Loucy (cell line): ENCODE results near the gene SLC6A12.
"Not testable (repeated sequence)": the region's sequence is repeated elsewhere in the genome, so short reads cannot be mapped to it uniquely, and the experiment has no call there.

ENCODE experiments used
- H2AFZ ChIP-seq: fragments of 200-600 bp; sonication (generic); 2 replicates; pipeline ENCODE4 v1.6.0; 2016; ENCODE audit warnings: antibody characterized with exemption, mild to moderate bottlenecking, low read length, moderate library complexity
- H3F3A ChIP-seq: fragments of 200-600 bp; 2 replicates; pipeline ENCODE4 v1.6.0; 2016; ENCODE audit warnings: antibody characterized with exemption, low read depth, mild to moderate bottlenecking
- H3K27me3 ChIP-seq: fragments of 200-600 bp; sonication (generic); 2 replicates; pipeline ENCODE4 v1.6.1; 2014; ENCODE audit warnings: low read length, mild to moderate bottlenecking; ENCODE audit not compliant: insufficient read depth, poor library complexity, severe bottlenecking
- H3K36me3 ChIP-seq: fragments of 200-600 bp; sonication (generic); 2 replicates; pipeline ENCODE4 v1.6.1; 2016; ENCODE audit warnings: low read length; ENCODE audit not compliant: insufficient read depth
- H3K4me1 ChIP-seq: fragments of 200-600 bp; sonication (generic); 2 replicates; pipeline ENCODE4 v1.5.1; 2014; ENCODE audit warnings: low read length, mild to moderate bottlenecking; ENCODE audit not compliant: insufficient read depth, poor library complexity, severe bottlenecking
- H3K4me2 ChIP-seq: fragments of 200-600 bp; sonication (generic); 2 replicates; pipeline ENCODE4 v1.6.0; 2014; ENCODE audit warnings: antibody characterized with exemption, low read length, low read depth, mild to moderate bottlenecking; ENCODE audit not compliant: poor library complexity, severe bottlenecking
- H3K4me3 ChIP-seq: fragments of 200-600 bp; sonication (generic); 2 replicates; pipeline ENCODE4 v1.5.1; 2014; ENCODE audit warnings: low read length, mild to moderate bottlenecking, mixed read lengths; ENCODE audit not compliant: poor library complexity, severe bottlenecking
- H3K79me2 ChIP-seq: fragments of 200-600 bp; sonication (generic); 2 replicates; pipeline ENCODE4 v1.6.1; 2014; ENCODE audit warnings: low read length; ENCODE audit not compliant: insufficient read depth
- H3K9ac ChIP-seq: fragments of 200-600 bp; sonication (generic); 2 replicates; pipeline ENCODE4 v1.6.0; 2014; ENCODE audit warnings: mild to moderate bottlenecking, low read depth, low read length, moderate library complexity; ENCODE audit not compliant: poor library complexity, severe bottlenecking
- H3K9me2 ChIP-seq: fragments of 200-600 bp; sonication (generic); replicated peaks from 2 replicates; pipeline ENCODE4 v1.6.1; 2016; ENCODE audit warnings: low read depth, low read length, mixed read lengths
- H3K9me3 ChIP-seq: fragments of 200-600 bp; sonication (generic); 2 replicates; pipeline ENCODE4 v1.6.1; 2014; ENCODE audit warnings: mild to moderate bottlenecking, antibody characterized with exemption, low read length, low read depth; ENCODE audit not compliant: insufficient read depth
- H4K20me1 ChIP-seq: fragments of 200-600 bp; sonication (generic); 2 replicates; pipeline ENCODE4 v1.6.0; 2014; ENCODE audit warnings: antibody characterized with exemption, low read length, mild to moderate bottlenecking; ENCODE audit not compliant: insufficient read depth, poor library complexity, severe bottlenecking
- EZH2phosphoT487 ChIP-seq: fragments of 200-600 bp; IDR thresholded peaks from 2 replicates; pipeline ENCODE4 v1.6.1; 2018; ENCODE audit warnings: antibody characterized with exemption, mild to moderate bottlenecking, moderate library complexity, borderline replicate concordance
- TF ChIP-seq, protein P1 (sequence below): fragments of 200-600 bp; sonication (generic); conservative IDR thresholded peaks from 2 replicates; pipeline ENCODE4 v1.5.1; 2014; ENCODE audit warnings: mild to moderate bottlenecking, antibody characterized with exemption, low read length

Gene SLC6A12

DNA sequence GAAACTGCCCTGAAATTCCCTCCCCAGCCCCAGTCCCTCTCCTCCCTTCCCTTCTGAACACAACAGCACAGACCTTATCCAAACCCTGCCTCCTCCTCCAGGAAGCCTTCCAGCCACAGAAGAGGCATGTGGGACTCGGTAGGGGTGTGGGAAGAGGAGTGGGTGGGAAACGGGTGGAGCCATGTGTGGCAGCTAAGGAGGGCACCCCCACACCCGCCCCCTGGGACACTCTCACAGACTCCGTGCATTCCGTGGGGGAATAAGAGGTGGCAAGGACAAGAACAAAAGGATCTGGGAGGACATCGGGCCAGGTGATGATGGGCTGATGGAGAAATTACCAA lies 24.4 kb downstream of the SLC6A12 start:
- Histone ChIP-seq H3K9me2 (no peaks in the 10 kb centered on the region), H4K20me1 (no peaks in the 10 kb centered on the region), H3K4me2 (no peak overlapping the region), H3K9ac (no peak overlapping the region), H3F3A (no peaks in the 10 kb centered on the region), H3K4me3 (no peak overlapping the region), H3K36me3 (no peaks in the 10 kb centered on the region), H3K9me3 (no peaks in the 10 kb centered on the region), H2AFZ (no peak overlapping the region), H3K4me1 (peaks cover 21% of the 10 kb centered on the region), H3K27me3 (no peaks in the 10 kb centered on the region), H3K79me2 (no peaks in the 10 kb centered on the region)
- TF ChIP-seq EZH2phosphoT487, result no peak
- TF ChIP-seq, protein P1, sequence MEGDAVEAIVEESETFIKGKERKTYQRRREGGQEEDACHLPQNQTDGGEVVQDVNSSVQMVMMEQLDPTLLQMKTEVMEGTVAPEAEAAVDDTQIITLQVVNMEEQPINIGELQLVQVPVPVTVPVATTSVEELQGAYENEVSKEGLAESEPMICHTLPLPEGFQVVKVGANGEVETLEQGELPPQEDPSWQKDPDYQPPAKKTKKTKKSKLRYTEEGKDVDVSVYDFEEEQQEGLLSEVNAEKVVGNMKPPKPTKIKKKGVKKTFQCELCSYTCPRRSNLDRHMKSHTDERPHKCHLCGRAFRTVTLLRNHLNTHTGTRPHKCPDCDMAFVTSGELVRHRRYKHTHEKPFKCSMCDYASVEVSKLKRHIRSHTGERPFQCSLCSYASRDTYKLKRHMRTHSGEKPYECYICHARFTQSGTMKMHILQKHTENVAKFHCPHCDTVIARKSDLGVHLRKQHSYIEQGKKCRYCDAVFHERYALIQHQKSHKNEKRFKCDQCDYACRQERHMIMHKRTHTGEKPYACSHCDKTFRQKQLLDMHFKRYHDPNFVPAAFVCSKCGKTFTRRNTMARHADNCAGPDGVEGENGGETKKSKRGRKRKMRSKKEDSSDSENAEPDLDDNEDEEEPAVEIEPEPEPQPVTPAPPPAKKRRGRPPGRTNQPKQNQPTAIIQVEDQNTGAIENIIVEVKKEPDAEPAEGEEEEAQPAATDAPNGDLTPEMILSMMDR, result no peak

- Histone ChIP-seq H3F3A (no peaks in the 10 kb centered on the region), H3K4me2 (no peak overlapping the region), H3K79me2 (no peaks in the 10 kb centered on the region), H3K36me3 (no peaks in the 10 kb centered on the region), H4K20me1 (no peaks in the 10 kb centered on the region), H3K9ac (no peak overlapping the region), H2AFZ (no peak overlapping the region), H3K4me1 (peaks cover 21% of the 10 kb centered on the region), H3K9me2 (no peaks in the 10 kb centered on the region), H3K9me3 (no peaks in the 10 kb centered on the region), H3K27me3 (no peaks in the 10 kb centered on the region), H3K4me3 (no peak overlapping the region)
- TF ChIP-seq, protein P1, result no peak
- TF ChIP-seq EZH2phosphoT487, result no peak
These were observed 24.9 kb downstream of the SLC6A12 start for GRCh38 chr12:188910-189621.

DNA sequence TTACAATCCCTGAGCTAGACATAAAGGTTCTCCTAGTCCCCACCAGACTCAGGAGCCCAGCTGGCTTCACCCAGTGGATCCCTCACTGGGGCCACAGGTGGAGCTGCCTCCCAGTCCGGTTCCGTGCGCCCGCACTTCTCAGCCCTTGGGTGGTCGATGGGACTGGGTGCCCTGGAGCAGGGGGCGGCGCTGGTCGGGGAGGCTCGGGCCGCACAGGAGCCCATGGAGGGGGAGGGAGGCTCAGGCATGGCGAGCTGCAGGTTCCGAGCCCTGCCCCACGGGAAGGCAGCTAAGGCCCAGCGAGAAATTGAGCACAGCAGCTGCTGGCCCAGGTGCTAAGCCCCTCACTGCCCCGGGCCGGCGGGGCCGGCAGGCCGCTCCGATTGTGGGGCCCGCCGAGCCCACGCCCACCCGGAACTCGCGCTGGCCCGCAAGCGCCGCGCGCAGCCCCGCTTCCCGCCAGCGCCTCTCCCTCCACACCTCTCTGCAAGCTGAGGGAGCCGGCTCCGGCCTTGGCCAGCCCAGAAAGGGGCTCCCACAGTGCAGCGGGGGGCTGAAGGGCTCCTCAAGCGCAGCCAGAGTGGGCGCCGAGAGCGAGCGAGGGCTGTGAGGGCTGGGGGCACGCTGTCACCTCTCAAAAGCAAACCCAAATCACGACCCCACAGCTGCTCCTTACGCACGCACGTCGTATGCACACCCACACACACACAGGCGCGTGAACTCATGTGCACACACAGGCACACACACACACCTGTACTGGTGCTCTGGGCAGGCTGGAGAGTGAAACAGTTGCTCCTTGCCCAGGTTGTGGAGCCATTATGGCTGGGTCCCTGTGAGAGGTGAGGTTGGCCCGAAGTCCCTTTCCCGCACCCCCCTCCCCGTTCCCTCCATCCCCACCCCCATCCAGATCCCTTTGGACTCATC lies 25.7 kb downstream of the SLC6A12 start:
- H3K4me2 ChIP-seq, result not testable (repeated sequence)
- H3K4me1 ChIP-seq, result peaks cover 21% of the 10 kb centered on the region

More for the DNA sequence above, 25.7 kb downstream of the SLC6A12 start:
- H2AFZ ChIP-seq, H3K79me2 ChIP-seq, H3K36me3 ChIP-seq, H3F3A ChIP-seq, H3K9ac ChIP-seq, H4K20me1 ChIP-seq, H3K9me2 ChIP-seq, H3K9me3 ChIP-seq, H3K27me3 ChIP-seq, H3K4me3 ChIP-seq: not testable (repeated sequence)
